Measurements from ENCODE around the gene COPS4.

DNA sequence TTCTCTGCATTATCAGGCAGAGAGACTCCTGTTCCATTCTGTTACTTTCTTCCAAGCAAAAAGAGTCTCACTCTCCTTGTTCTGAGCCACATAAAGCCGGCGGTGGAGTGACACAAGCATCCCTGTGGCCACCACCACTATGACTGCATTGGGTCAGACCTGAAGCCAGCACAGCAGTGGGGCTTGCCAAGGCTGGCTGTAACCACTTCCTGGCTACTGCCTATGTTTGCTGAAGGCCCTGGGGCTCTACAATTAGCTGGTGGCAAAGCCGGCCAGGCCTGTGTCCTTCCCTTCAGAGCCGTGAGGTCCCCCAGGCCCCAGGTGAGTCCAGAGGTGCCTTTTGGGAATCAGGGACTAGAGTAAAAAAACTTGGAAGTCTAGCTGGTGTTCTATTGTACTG, 47.8 kb downstream of the COPS4 start:
- TF ChIP-seq, protein P1, sequence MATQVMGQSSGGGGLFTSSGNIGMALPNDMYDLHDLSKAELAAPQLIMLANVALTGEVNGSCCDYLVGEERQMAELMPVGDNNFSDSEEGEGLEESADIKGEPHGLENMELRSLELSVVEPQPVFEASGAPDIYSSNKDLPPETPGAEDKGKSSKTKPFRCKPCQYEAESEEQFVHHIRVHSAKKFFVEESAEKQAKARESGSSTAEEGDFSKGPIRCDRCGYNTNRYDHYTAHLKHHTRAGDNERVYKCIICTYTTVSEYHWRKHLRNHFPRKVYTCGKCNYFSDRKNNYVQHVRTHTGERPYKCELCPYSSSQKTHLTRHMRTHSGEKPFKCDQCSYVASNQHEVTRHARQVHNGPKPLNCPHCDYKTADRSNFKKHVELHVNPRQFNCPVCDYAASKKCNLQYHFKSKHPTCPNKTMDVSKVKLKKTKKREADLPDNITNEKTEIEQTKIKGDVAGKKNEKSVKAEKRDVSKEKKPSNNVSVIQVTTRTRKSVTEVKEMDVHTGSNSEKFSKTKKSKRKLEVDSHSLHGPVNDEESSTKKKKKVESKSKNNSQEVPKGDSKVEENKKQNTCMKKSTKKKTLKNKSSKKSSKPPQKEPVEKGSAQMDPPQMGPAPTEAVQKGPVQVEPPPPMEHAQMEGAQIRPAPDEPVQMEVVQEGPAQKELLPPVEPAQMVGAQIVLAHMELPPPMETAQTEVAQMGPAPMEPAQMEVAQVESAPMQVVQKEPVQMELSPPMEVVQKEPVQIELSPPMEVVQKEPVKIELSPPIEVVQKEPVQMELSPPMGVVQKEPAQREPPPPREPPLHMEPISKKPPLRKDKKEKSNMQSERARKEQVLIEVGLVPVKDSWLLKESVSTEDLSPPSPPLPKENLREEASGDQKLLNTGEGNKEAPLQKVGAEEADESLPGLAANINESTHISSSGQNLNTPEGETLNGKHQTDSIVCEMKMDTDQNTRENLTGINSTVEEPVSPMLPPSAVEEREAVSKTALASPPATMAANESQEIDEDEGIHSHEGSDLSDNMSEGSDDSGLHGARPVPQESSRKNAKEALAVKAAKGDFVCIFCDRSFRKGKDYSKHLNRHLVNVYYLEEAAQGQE (IDR thresholded peaks at IDR 0.05; ENCODE audit: insufficient read depth in 1 of 2, low read depth in 2 of 2, low read length in 2 of 2), result no peak
- TF ChIP-seq POLR2AphosphoS5 (IDR thresholded peaks at IDR 0.05; ENCODE audit: low read depth, low read length) (no peak), TAF1 (IDR thresholded peaks at IDR 0.05; ENCODE audit: borderline replicate concordance, insufficient read depth, low read length) (no peak)
